IPS-NIHi11 (cell line): ENCODE data around the gene CADPS2.
A peak's percentile ranks its signal among the peaks of the same experiment; 100 is the strongest.

ENCODE experiments used
- DNase-seq: peaks from one replicate; pipeline ENCODE4 v3.0.0; 2012; ENCODE audit warnings: mixed read lengths, low spot score

The CADPS2 gene

DNA sequence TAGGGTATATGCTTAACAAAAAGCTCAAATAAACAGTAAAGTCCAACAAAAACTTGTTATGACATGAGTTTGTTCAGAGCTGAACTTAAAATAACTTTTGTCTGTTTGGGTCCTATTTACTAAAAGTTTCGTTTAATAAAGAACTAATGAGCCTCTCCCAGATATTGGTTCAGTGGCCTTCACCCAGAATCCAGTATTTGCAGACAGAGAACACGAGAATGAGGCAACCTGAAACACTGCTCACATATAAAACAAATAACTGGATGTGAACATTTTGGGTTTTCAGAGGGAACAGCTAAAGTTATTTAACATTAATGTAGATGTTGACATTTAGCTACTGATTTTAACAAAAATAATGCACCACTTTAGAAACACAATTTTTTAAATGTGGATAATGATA, 285.6 kb downstream of the CADPS2 start:
- DNase-seq = no peak

DNA sequence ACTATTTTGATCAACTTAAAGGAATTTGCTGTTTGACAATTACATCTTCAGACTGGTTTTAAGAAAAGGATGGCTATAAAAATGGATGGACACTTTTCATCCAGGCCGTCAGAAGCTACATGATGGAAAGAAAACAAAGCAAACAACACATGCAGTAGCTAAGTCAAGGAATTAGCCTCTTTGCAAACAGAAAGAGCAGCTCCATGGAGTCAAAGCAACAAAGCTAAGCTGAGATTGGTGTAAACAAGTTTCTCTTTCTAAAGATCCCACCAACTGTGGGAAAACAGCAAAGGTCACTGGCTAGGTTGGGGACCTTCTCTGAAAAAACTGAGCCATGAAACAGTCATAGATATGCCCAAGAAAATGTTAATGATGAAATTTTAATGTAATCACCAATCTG, 286.2 kb downstream of the CADPS2 start:
- no peak for DNase-seq

DNA sequence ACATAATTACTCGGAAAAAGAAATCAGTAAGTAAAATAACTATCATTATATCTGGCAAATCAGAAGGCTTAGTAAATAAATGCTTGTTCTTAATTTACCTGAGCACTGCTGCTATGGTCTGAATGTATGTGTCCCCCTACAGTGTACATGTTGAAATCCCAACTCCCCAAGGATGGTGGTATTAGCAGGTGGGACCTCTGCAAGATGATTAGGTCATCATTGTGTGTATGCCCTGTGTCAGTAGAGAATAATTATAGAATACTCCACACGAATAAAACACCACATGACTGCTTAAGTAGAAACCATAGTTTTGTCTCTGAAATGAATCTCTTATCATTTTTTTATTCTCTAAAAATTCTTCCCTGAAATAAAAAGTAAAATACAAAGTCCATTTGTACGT, 289.0 kb downstream of the CADPS2 start:
- no peak for DNase-seq

DNA sequence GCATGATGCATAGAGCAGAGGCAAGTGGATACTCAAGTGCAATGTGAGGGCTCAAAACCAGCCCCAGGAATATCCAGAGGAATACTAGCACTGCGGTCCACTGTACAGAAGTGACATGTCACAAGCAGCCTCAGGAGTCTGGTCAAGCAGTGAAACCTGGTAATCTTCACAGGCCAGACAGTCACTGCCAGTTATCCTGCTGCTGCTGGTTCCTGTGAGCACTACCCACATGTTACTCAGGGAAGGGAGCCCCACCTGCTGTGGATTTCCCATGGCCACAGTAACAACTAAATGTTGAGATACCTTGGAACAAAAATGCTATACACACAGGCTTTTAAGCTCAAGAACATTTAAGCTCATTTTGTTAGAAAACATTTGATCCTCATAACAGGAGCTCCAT, 290.4 kb downstream of the CADPS2 start:
- DNase-seq = no peak

DNA sequence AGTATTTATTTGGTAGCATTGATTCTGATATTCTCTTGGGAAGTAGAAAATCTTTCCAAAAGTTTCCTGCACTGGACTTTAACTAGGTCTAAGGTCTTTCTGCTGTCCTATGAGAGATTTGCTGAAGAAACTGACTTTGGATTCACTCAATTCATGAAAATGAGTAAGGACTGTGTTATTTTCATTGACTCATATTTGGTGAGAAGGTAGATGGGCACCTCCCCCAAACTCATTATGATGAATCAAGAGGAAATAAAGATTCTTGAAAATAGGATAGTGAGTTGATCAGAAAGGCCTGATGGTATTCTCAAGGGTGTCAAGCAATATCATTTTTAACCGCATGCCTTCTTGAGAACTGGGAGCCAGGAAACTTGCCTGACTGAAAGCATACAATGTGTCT, 297.6 kb downstream of the CADPS2 start:
- no peak for DNase-seq

DNA sequence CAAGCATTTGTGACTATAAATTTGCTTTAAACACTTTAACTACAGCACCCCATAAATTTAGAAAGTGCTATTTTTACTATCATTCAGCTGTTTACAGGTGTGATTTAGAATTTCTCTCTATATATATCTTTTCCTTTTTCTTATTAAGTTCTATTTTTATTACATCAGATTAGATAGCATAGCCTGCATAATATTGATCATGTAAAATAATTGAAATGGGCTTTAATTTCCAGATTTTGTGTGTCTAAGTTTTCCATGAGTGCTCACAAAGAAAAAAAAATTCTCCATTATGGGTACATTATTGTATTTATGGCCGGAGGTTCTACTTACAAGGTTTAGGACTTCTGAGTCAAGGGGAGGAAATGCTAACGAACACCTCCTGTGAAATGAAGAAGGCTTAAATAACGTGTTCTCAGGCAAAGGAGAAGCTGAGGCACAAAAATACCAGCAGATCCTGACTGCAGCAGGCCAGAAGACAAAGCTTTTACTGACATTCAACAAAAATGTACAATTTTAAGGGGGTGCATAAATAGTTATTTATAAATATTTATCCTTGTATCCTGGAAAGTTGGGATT, 301.5 kb downstream of the CADPS2 start:
- DNase-seq = no peak

DNA sequence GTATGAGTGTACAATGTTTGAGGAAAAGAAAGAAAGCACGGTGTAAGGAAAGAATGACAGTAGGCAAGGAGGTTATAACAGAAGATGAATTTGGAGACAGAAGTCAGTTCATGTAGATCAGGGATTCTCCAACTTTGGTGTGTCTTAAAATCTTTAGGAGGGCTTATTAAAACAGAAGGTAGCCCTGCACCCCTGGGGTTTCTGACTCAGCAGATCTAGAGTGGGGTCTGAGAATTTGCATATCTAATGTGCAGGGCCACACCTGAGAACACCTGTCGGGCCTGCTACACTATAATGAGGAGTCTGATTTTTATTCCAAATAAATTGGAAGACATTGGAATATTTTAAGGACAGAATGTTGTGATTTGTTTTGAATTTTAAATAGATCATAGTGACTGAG, 307.9 kb downstream of the CADPS2 start:
- DNase-seq = no peak

DNA sequence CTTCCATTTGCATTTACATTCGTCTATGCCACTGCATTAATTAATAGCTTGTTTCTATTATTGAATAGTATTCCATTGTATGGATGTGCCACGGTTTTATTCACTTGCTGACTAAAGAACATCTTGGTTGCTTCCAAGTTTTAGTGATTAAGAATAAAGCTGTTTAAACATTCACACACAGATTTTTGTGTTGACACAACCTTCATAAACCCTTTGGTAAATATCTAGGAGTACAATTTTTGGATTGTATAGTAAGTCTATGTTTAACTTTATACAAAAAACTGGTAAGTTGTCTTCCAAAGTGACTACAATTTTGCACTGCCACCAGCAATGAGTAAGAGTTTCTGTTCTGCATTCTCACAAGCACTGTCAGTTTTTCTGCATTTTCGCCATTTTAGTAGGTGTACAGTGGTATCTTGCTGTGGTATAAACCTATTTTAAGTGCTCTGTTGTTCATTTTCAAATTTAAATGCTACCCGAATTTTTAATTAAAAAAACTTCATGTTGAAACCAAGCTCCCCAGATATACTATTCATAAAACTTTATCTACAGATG, 308.7 kb downstream of the CADPS2 start:
- DNase-seq = no peak

DNA sequence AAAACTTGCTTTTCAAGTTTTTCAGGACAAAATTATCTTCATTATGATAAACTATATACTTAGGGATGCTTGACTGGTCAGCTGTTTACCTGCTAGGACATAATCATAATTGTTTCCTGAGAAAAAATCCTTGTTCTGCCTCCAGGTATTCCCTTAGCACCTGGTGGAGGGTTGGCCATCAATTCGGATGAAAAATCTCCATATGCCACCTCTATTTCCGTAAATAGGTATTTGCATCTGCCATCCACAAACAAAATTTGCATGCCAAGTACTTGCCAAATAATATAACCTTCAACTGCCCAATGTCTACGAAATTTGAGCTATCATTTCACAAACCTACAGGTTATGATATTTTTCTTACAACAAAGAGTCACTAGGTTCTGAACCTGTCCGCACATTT, 313.6 kb downstream of the CADPS2 start:
- DNase-seq = no peak

DNA sequence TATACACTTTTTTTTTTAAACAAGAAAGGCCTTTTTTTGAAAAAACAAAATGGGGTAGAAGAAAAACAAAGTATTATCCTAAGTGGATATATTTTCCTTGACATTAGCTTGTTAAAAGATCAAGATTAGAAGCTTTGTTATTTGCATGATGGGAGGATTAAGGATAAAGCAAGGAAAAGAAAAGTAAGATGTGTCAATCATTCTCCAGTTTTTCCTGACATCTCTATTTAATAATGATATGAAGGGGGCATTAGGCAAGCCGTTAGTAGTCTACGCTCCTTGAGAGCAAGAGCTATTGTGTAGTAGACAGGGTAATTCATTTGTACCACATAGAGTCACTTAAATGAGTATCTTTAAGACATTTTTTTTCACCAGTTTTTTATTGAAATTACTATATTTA, 324.9 kb downstream of the CADPS2 start:
- no peak for DNase-seq

DNA sequence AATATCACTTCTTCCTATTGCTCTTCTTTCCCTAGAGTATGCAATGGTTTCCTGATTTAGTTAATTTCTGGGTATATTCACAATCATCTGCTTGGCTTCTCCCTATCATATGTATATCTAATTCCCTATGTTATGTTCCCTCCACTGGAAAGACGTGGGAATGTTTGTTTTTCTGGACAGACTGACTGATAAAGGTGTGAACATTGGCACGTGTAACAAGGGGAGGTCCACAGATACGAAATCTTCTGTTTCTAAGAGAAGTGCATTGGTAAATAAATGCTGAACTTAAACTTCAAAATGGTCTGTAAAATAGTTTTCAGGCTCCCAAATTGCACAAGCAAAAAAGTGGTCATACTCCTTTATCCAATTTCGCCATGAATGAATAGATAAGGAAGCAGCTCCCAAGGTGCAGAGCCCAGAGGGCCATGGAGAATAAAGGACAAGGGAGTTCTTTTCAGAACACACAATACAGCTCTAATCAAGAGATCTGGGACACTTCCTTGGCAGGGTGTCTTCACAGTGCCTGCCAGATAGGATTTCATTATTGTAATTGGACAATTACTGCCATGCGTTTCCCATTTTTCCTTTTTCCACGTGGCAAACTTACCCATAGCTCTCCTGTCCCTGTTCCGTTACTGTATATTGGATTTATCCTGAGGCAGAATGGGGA, 329.3 kb downstream of the CADPS2 start:
- no peak for DNase-seq

DNA sequence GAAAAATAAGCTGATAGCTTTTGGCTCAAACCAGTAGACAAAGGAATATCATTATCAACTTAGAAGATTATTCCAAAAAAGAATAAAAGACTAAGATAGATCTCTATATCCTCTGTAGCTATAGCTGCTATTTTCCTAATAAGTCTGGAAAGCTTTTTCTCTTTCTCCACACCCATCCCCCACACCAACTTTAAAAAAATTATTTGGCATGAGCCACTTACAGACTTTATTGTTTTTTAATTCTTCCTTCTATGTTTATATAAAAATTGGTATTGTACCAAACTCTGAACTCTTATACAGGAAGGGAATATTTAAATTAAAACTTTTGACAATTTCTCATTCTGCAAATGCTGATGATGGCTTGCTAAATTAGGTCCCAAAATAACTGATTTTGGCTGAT, 330.0 kb downstream of the CADPS2 start:
- DNase-seq = no peak

DNA sequence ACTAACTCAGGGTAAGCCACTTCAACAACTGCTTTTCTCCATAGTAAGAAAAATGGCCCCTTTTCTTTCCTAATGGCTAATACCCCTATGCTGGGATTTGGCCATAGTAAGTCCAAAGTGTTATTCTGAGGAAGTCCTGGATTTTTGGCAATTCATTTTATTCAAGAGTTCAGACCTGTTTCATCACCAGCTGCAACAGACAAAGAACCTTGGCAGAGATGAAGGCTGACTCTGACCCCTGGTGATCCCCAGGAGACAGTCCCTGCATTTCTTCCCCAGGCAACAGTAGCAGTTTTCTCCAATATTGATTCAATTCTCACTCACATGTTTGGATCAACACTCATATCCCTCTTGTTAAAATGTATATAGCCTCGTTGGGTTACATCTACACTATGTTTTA, 332.5 kb downstream of the CADPS2 start:
- DNase-seq = no peak

DNA sequence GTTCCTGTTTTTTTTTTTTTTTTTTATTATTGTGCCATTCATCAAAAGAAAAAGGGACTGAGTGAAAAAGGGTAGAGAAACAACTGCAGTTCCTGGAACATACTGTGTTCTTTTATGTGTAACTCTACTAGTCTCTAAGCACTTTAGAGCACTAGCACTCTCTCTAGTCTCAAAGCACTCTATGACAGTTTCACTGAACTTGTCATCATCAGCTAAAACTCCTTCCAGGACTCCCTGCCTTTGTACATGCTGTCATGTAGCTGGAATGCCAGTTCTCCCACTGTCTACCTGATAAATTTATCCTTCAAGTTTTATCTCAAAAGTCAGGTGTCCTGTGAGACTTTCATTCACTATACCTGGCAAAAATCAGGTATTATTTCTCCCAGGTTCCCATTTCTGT, 333.5 kb downstream of the CADPS2 start:
- DNase-seq = no peak

DNA sequence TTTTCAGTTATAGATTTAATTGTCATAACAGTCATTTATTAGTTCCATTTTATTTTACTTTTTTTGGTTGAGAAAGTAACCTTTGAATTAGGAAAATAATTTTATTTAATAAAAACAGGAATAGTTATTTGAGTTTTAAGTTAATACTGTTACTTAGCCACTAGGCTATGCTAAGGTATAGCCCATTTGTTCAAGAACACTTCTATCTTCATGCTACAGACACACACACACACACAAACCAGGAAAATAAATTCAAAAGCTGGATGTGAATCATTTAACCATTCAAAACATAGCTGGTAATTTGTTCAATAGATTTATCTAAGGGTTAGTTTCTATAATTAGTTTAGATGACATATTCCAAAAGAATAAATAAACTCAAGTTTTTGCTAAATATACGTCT, 335.7 kb downstream of the CADPS2 start:
- DNase-seq = no peak

DNA sequence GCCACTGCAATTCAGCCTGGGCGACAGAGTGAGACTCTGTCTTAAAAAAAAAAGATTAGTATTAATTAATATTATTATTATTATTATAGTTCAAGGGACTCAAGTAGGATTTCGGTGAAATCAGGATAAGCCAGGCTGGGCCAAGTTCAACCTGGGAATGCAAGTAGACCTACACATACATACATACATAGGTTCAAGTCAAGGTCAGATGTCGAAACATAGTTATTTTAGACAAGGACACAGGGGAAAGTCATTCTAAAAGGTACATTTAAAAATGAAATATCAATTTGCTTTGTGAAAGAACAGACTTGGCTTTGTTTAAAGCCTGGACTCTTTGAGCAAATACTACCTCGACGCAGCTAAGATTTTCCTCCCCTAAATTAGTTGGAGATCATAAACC, 336.7 kb downstream of the CADPS2 start:
- no peak for DNase-seq

DNA sequence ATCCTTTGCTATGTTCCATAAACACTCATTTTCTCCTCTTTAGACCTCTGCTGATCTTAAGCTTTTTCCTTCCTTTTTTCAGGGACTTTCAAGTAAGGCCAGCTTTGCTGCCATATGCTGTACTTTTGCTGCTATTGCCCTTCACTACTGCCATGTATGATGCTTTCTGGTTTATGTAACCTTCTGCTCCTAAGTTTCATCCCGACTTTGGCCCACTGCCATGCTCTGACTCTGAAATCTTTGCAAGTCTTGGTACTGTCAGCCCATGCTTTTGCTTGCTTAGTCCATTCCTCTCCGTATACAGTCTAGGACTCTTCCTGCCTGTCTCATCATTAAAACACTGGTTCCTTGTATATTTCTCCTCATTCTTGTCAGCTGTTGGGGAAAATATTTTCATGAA, 339.8 kb downstream of the CADPS2 start:
- no peak for DNase-seq

DNA sequence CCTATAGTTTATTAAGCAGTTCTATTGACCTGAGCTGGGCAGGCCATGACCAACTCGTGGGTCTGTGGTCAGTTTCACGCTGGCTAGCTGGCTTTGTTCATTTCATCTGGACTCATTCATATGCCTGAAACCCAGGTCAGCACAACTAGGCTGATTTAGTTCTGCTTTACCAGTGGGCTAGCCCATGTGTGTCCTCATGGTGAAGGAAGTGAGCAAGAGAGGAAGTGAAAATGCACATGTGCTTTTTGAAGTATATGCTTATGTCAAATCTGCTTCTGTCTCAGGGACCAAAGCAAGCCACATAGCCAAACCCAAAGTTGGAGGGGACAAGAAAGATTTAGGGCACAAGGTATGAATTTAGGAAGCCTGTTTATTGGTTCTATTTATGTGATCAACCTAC, 341.8 kb downstream of the CADPS2 start:
- no peak for DNase-seq

DNA sequence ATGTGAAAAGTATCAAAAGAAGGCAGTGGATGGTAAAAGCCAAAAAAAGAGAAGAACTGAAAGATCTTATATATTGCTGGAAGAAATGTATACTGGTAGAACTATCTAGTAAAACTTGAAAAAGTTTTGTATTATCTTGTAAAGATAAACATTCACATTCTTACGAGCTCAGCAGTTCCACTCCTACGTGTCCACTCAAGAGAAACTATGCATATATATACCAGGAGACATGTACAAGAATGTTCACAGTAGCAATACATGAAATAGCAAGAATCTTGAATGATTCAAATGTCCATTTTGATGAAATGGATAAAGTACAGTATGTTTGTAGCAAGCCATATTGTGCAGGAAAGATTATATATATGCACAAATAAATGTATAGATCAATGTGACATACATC, 342.4 kb downstream of the CADPS2 start:
- no peak for DNase-seq

DNA sequence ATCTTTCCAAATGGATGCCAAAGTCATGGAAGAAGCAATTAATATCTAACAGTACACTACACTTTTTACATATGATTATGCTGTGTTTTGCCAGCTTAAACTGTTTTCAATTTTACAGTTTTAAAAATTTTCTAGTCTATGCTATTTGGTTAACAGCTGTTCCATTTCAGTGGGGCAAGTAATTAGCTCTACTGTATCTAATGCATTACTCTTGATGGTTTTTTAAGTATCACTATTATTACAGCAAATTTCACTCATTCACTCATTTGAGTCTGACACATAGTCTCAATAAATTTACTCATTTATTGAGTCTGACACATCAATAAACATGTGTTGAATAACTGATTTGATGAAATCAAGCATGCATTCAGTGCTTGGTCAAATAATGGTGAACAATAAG, 343.1 kb downstream of the CADPS2 start:
- no peak for DNase-seq

DNA sequence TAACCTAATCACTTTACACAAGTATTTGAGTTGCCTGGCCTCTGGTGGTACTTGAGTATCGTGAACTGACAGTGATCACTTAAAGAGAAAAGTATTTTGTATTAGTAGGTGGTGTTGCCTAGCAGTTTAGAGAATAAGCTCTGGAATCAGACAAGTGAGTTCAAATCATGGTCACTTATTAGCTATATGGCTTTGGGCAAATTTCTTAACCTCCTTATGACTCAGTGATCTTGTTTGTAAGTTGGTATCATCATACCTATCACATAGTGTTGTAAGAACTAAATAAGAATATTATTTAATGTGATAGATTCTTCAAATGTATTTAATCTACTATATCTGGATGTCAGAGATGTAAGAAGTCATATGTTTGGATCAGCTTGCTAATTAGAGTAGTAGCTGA, 351.2 kb downstream of the CADPS2 start:
- DNase-seq = no peak

DNA sequence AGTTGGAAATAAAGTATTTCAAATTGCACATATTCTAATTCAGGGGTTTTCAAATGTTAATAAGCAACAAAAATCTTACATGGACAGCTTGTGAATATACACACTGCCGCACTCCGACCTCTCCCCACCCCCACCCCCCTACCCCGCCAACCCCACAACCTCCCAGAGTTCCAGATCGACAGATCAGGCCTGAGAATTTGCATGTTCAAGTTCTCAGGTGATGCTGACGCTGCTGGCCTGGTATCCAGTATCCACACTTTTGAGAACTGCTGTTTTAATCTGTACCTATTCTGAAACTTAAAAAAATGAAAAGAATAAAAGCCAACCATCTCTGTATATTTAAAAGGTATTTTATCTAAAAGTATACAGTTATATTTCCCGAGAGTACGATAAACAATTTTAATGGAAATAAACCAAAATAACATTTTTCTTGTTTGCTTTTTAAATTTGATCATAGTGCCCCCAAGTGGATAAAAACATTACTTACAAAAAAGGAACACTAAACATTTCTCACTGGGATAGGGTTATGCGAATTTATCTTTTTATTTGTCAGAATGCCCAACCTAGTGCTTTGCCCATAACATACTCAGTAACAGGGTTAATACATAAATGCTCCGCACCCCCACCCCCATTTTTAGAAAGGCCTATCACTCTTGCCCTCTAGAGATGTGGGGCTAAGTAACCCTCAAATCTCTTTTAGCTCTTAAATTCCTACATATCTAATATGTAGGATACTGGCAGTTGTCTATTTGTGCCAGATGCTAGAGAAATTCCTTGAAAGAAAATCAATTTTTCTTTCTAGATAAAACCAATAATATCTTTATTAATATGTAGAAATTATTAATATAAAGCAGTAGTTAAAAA, 353.6 kb downstream of the CADPS2 start:
- DNase-seq = peak; percentile 29

DNA sequence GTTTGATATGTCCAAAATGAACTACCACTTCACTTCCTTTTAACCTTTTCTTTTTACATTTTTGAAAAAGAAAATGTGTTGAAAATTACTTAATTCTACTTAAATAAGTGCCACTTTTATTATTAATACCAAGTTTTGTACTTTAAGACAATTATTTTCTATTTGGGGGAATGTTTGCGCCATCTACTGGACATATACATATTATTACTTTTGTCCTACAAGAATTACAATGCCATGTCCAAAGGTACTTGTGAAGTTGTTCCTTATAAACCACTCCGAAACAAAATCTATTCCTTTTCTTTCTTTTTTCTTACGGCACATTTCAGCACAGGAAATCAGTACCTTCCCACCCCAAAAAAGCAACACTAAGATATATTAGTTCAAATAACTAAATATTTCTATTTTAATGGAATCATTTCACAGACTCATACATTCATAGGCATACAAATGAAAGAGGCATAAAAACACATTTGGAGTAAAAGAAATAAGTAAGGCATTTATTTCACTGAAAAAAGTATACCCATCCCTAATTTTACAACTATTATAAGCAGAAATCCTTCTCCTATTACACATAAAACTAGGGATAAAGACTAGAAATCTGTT, 357.3 kb downstream of the CADPS2 start:
- peak; percentile 26 for DNase-seq
